Astrocyte (in vitro differentiated cells and primary cell): ENCODE results near the gene LZTR1. TPM values are rescaled to one million over a fixed set of nuclear protein-coding genes. Genes with fewer than 3 reads are reported as not detected.

Source experiments
- DNase-seq: peaks from one replicate; pipeline ENCODE4 v3.0.0-alpha.2; 2010; ENCODE audit warnings: low read depth
- FAIRE-seq: peaks from 2 replicates; lab custom pipeline; 2011; peaks lifted over from hg19 to GRCh38; lab: Jason Lieb, UNC
- H2AFZ ChIP-seq: 2 replicates; pipeline ENCODE4 v1.6.0; 2012; ENCODE audit warnings: low read depth, low read length, inconsistent platforms
- H3K27ac ChIP-seq: 2 replicates; pipeline ENCODE4 v1.5.1; 2011; ENCODE audit warnings: low read depth, low read length, inconsistent platforms
- H3K27me3 ChIP-seq: 2 replicates; pipeline ENCODE4 v1.6.0; 2011; ENCODE audit warnings: low read length, inconsistent platforms; ENCODE audit not compliant: insufficient read depth
- H3K36me3 ChIP-seq: 2 replicates; pipeline ENCODE4 v1.5.1; 2011; ENCODE audit warnings: low read length, inconsistent platforms; ENCODE audit not compliant: insufficient read depth
- H3K4me1 ChIP-seq: 2 replicates; pipeline ENCODE4 v1.5.1; 2011; ENCODE audit warnings: low read length, inconsistent platforms; ENCODE audit not compliant: insufficient read depth
- H3K4me2 ChIP-seq: 2 replicates; pipeline ENCODE4 v1.6.0; 2012; ENCODE audit warnings: low read length, inconsistent platforms
- H3K4me3 ChIP-seq: 2 replicates; pipeline ENCODE4 v1.5.1; 2011; ENCODE audit warnings: low read depth, mild to moderate bottlenecking, low read length, inconsistent platforms; ENCODE audit not compliant: insufficient read depth
- H3K79me2 ChIP-seq: 2 replicates; pipeline ENCODE4 v1.6.0; 2012; ENCODE audit warnings: mild to moderate bottlenecking, low read length, inconsistent platforms; ENCODE audit not compliant: insufficient read depth
- H3K9ac ChIP-seq: 2 replicates; pipeline ENCODE4 v1.6.0; 2012; ENCODE audit warnings: mild to moderate bottlenecking, low read length, inconsistent platforms
- H3K9me3 ChIP-seq: 2 replicates; pipeline ENCODE4 v1.5.1; 2012; ENCODE audit warnings: low read depth, mild to moderate bottlenecking, low read length, inconsistent platforms; ENCODE audit not compliant: insufficient read depth
- H4K20me1 ChIP-seq: 2 replicates; pipeline ENCODE4 v1.6.0; 2012; ENCODE audit warnings: low read length, inconsistent platforms; ENCODE audit not compliant: insufficient read depth
- H3K27ac Mint-ChIP-seq: one replicate; pipeline ENCODE4 v1.8.0; 2021; ENCODE audit warnings: mild to moderate bottlenecking, mixed read lengths; ENCODE audit not compliant: unreplicated experiment
- H3K27me3 Mint-ChIP-seq: one replicate; pipeline ENCODE4 v1.8.0; 2021; ENCODE audit warnings: low read depth, mixed read lengths; ENCODE audit not compliant: unreplicated experiment
- H3K36me3 Mint-ChIP-seq: one replicate; pipeline ENCODE4 v1.8.0; 2021; ENCODE audit warnings: low read depth, mixed read lengths; ENCODE audit not compliant: unreplicated experiment
- H3K4me1 Mint-ChIP-seq: one replicate; pipeline ENCODE4 v1.8.0; 2021; ENCODE audit warnings: low read depth, mixed read lengths; ENCODE audit not compliant: unreplicated experiment
- H3K4me3 Mint-ChIP-seq: one replicate; pipeline ENCODE4 v1.8.0; 2021; ENCODE audit warnings: mild to moderate bottlenecking, moderate library complexity, mixed read lengths; ENCODE audit not compliant: unreplicated experiment
- H3K9me3 Mint-ChIP-seq: one replicate; pipeline ENCODE4 v1.8.0; 2021; ENCODE audit warnings: mild to moderate bottlenecking, mixed read lengths; ENCODE audit not compliant: unreplicated experiment
- EZH2 ChIP-seq: IDR thresholded peaks from 2 replicates; pipeline ENCODE4 v1.6.1; 2012; ENCODE audit warnings: mild to moderate bottlenecking, low read length, inconsistent platforms; ENCODE audit not compliant: insufficient read depth
- total RNA-seq: library from RNA; stranded (reverse); gene quantifications from 2 replicates; pipeline ENCODE4 v1.2.1, GENCODE V29; 2021
- TF ChIP-seq, protein P1 (sequence below): IDR thresholded peaks from 2 replicates; pipeline ENCODE4 v1.5.1; 2011; ENCODE audit warnings: low read depth, mild to moderate bottlenecking, inconsistent platforms, low read length, moderate library complexity; ENCODE audit not compliant: insufficient read depth

LZTR1 gene
- total RNA-seq, 1 donor from 2014 or later: 62.0 TPM

DNA sequence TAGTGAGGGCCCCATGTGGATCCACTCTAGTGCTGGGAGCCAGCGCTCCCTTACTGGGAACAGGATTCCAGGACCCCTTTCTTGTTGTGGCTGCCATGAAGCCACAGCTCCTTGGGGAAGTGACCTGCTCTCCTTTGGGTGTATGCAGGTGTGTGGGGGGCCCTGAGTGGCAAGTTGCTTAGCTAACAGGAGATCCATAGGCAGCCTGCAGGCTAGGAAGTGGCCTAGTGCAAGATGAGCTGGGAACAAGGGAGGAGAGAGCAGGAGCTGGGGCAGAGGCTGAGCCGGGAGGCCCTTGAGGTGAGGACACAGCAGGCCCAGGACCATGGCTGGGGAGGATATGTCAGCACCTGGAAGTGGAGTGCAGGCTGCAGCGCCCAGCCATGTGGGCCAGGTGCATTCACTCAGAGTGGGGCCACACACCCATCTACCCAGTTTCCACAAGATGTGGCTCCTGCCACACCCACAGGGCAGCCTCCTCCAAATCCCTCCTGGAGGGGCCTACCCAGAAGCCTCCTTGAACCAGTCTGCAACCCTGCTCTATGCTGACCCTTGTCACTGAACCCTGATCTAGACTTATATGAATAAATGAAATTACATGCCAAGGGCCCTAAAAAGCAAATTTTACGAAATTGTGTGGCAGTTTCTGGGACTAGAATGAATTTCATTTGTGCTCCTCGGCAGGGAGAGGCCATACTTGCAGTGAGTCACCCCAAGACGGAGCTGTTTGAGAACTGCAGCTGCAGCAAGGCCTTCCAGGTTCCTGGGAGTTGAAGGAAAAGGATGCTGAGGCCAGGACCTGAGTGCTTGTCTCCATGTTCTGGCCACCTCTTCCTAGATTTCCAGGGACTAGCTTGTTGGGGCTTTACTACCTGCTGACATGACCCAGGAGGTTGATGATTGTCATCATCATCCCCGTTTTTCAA is 16.6 kb downstream of the LZTR1 start:
- no peaks in the 10 kb centered on the region for H3K9me3 ChIP-seq
- H3K4me3 ChIP-seq: no peak overlapping the region
- H3K9ac ChIP-seq: peak overlapping the region; percentile 22
- TF ChIP-seq EZH2: no peak
- H3K79me2 ChIP-seq: peaks cover 37% of the 10 kb centered on the region
- DNase-seq: no peak
- H3K36me3 ChIP-seq: no peaks in the 10 kb centered on the region
- H3K4me1 ChIP-seq: peaks cover 23% of the 10 kb centered on the region
- no peak overlapping the region for H2AFZ ChIP-seq
- H3K27me3 ChIP-seq: no peaks in the 10 kb centered on the region
- no peak overlapping the region for H3K27ac ChIP-seq
- Mint-ChIP-seq H3K4me3 (no peak overlapping the region), H3K36me3 (peaks cover 3% of the 10 kb centered on the region), H3K4me1 (no peaks in the 10 kb centered on the region), H3K9me3 (no peaks in the 10 kb centered on the region), H3K27ac (peak overlapping the region; percentile 26), H3K27me3 (no peaks in the 10 kb centered on the region)
- no peak overlapping the region for H3K4me2 ChIP-seq
- no peak for FAIRE-seq
- H4K20me1 ChIP-seq: peaks cover 27% of the 10 kb centered on the region

DNA sequence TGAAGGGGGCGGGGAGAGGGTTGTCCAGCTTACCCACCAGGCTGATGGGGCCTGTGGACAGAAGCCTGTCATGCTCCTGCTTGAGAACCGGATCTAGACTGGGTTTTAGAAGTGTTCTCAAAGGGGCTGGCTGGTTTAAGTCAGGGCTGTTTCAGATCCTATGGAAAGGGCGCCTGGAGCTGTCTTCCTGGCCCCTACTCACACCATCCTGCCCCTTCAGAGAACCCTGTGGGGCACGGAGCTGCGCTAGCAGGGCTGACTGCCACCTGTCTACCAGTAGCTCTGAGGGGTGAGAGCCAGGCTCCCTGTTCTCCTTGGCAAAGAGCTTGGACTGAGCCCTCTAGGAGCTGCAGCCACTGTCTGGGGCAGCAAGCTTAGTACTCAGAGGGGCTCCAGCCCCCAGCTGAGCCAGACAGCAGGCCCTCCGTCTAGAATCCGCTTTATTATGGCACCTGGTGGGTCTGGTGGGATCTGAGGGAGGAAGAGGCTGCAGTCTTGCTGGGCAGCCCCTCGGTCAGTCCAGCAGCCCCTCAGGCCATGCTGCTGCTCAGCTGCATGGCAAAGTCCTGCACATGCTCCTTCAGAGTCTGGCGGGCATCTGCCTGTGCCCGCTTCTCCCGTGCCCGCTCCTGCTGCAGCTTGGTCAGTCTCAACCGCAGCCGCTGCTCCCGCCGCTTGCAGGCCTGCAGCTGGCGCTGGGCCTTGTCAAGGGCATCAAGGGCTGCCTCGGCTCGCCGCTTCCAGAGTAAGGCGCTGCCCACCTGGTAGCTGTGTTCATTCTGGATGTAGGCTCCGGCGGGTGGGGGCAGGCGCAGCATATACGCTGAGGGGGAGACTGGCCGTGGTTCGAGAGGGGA is 17.5 kb downstream of the LZTR1 start:
- Mint-ChIP-seq H3K27me3 (no peaks in the 10 kb centered on the region), H3K4me3 (no peak overlapping the region), H3K9me3 (no peaks in the 10 kb centered on the region), H3K27ac (no peak overlapping the region), H3K4me1 (no peaks in the 10 kb centered on the region), H3K36me3 (peaks cover 3% of the 10 kb centered on the region)
- no peak for TF ChIP-seq EZH2
- TF ChIP-seq, protein P1, sequence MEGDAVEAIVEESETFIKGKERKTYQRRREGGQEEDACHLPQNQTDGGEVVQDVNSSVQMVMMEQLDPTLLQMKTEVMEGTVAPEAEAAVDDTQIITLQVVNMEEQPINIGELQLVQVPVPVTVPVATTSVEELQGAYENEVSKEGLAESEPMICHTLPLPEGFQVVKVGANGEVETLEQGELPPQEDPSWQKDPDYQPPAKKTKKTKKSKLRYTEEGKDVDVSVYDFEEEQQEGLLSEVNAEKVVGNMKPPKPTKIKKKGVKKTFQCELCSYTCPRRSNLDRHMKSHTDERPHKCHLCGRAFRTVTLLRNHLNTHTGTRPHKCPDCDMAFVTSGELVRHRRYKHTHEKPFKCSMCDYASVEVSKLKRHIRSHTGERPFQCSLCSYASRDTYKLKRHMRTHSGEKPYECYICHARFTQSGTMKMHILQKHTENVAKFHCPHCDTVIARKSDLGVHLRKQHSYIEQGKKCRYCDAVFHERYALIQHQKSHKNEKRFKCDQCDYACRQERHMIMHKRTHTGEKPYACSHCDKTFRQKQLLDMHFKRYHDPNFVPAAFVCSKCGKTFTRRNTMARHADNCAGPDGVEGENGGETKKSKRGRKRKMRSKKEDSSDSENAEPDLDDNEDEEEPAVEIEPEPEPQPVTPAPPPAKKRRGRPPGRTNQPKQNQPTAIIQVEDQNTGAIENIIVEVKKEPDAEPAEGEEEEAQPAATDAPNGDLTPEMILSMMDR: no peak
- peaks cover 40% of the 10 kb centered on the region for H3K79me2 ChIP-seq
- H3K27me3 ChIP-seq: no peaks in the 10 kb centered on the region
- H2AFZ ChIP-seq: no peak overlapping the region
- H3K4me3 ChIP-seq: no peak overlapping the region
- peaks cover 27% of the 10 kb centered on the region for H4K20me1 ChIP-seq
- peak overlapping the region; percentile 96 for H3K4me2 ChIP-seq
- H3K9ac ChIP-seq: peak overlapping the region; percentile 95
- H3K9me3 ChIP-seq: no peaks in the 10 kb centered on the region
- H3K36me3 ChIP-seq: no peaks in the 10 kb centered on the region
- FAIRE-seq (no peak), DNase-seq (no peak)
- no peak overlapping the region for H3K27ac ChIP-seq
- peaks cover 23% of the 10 kb centered on the region for H3K4me1 ChIP-seq
